HG03575 (cell line): Measurements from ENCODE around the gene FAM89A.
"Not testable (repeated sequence)": the region's sequence is repeated elsewhere in the genome, so short reads cannot be mapped to it uniquely, and the experiment has no call there.

ENCODE experiments used
- ATAC-seq: cut with Tn5 transposase; IDR thresholded peaks from one replicate; pipeline ENCODE4 v1.9.1; 2021; ENCODE audit not compliant: unreplicated experiment, insufficient number of reproducible peaks, low FRiP score; ENCODE audit errors: extremely low read depth

Gene FAM89A

DNA sequence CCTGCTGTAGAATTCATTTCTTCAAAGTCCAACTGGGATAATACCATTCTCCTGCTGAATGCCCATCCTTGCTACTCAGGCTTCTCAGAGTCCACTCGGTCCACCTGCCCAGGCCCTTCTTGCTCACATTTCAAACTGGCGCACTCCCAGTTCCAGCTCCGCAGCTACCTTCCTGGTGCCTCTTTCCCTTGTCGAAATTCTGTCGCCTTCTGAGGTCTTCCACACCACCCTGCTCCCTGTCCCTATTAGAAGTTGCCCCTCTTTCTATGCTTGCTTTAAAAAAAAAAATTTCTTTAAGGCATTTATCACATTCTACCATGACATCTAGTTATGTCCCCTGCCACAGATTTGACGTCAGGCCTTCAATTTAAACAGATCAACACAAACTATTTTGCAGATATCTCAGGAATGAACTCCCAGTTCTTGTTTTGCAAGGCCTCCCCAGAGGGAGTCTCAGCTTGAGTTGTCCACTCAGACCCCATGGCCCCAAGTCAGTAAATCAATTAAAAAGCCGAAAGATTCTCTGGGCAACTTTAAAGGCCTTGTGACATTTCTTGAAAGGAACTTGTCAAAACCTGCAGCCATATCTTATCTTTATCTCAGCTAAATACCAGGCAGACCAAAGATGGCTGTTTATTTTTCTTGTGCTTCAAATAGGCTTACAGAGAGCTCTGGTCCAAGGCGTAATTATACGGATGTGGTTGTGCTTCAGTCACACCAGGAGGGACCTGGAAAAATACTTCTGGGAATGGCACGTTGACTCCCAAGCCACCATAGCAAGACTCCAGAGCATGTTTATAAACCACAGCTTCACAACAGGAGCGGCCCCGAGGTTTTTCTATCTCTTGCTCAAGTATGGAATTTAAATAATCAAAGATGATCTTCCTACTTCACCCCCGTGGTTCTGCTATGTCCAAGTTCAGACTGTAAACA, 2.2 kb downstream of the FAM89A start:
- ATAC-seq: no peak

DNA sequence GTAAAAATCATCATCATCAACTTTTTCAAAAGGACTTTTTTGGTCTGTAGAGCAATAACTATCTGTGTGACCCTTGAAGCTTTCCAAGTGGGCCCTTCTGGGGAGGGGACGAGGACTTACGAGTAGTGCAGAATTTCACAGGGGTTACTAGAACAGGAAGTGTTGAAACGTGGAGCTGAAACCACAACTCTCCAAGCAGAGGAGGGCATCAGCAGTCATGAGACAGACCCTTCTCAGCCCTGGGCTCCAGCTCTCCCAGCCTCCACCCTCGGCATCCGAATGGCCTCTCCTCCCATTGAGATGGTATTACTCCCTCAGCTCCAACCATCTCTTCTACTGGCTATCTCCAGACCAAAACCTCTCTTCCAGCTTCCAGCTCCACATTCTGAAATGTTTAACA, 3.6 kb downstream of the FAM89A start:
- ATAC-seq: no peak

DNA sequence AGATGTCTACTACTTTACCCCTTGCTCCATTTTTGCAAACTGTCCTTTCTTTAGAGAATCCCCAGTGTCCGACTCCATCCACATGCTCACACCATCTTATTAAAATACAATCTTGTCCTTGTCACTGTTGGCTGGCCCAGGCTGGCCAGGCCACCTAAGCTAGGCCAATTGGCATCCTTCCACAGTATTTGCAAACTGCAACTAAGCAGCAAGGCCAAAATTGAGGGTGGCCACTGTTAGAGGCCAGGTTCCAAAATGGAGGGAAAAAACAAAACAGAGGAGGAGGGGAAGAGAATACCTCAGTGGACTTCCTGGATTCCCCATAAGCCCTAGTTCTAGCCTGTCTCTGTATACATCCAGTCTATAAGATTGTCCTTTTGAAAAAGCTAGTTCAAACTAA, 4.3 kb downstream of the FAM89A start:
- no peak for ATAC-seq

DNA sequence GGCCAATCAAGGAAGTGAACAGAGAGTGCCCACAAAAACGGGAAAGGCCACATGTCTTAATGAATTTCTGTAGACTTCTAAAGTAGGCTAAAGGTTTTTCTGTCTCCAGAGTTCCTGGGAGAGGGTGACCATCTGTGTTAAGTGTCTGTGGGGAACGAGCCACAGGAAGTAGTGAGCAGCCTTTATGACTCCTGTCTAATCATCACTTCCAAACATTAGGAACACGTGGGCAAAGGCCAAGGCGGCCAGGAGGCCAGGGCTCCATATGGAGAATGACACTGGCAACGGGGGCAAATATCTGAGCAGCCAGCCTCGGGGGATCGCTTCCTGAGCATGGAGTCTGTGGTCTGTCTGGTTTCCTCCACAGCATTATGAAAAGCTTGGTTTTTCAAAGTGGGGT, 7.1 kb downstream of the FAM89A start:
- no peak for ATAC-seq

DNA sequence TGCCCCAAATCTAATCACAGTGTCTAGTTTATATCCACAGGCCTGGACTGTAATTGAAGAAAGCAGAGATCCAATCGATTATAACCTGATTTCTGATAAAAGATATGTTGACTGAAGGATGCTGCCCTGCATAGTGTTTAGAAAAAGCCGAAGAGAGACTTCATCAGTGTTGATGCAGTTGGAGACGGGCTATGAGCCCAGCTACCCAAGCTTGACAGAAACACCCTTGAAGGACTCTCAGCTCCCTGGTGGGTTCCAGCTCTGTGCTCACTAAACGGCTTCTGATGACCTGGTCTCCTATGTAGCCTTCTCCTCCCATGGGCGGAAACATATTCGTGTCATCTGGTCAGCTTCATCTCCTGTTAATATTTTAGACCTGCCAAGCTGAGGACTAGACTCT, 10.2 kb downstream of the FAM89A start:
- no peak for ATAC-seq

DNA sequence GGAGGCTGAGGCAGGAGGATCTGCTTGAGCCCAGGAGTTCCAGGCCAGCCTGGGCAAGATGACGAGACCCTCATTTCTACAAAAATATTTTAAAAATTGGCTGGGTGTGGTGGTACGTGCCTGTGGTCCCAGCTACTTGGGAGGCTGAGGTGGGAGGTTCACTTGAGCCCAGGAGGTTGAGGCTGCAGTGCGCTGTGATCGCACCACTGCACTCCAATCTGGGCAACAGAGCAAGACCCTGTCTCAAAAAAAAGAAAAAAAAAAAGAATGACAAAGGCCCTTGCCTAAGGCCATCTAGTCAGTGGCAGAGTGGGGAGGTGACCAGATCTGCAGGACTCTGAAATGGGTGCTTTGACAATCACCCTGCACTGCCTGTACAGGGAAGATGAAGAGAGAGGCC, 10.8 kb downstream of the FAM89A start:
- ATAC-seq: not testable (repeated sequence)

DNA sequence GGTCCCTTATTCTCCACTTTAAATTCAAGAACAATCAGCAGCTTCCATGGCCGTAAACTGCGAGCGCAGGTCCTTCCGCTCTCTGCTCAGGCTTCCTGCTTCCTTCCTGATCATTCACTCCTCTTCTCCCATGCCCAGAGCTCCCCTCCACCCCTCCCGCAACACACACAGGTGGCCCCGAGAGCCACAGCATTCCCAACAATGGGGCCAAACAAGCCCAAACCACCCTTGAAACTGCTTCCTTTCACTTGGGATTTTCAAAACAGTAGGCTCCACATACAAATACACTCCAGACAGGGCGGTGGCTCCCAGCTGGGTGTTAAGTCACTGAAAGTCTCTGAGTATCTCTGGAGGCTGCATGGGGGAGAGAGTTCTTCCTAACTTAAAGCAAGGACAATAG, 11.4 kb downstream of the FAM89A start:
- no peak for ATAC-seq

DNA sequence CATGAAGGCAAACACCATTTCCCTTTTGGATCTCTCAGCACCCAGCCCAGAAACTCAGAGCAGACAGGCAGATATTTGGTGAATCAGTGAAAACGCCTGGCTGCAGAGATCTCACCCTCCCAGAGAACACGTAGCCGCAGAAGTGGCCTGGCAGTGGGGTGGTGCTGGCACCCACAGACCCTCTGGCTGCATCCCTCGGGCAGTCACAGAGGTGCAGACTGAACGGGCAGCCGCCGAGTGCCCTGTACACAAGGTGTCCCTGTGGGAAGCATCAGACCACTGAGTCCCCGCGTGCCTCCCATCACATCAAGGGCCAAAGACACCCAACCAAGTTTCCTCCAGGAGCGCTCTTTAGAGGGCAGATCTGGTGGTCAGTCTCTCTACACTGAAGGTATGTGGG, 12.1 kb downstream of the FAM89A start:
- ATAC-seq: no peak

DNA sequence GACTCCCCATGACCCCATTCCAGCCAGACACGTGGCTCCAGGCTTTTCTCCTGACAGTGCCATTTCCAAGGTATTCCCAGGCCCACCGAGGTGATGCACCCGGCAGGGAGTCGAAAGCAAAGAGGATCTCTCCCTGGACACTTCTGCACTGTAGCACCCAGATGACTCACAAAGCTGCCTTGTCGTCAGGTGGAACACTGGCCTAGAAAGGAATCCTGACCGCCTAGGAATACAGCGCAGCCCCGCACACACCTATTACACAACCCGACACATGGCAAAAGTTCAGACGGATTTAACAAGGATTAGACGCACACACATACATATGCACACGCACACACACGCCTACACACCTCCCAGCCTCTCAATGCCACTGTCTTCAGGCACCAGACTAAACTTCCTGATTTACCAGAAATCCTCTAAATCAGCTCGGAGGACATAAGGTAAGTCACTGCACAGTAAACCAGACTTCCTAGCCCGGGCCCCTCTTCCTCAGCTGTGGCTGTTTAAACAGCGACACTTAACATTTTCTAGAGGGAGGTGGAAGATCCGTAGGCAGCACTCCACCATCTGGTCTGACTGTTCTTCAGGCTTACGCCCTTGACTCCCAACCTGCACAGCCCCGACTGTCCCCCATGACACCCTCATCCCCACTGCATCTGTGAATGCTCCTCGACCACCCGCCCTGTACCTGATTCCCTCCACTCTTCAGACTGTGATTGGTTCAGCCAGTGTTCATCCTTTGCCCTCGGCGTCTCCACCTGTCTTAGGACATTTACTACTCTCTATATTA, 12.7 kb downstream of the FAM89A start:
- no peak for ATAC-seq

DNA sequence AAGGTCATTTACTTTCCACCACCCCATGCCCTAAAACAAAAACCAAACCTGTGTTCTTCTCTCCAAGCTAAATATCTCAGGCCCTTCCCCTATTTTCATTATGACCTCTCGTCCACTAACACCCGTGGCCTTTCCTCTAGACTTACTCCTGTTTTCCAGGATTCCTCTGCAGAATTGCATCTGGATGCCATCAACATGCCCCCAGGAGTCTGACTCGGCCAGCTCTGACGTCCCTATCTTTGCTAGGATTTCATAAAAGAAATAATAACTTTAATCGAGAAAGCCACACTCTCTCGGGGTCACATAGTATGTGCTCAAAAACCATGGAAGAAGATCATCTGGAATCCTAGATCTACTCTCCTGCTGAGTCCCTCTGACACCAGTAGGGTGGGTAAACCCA, 13.5 kb downstream of the FAM89A start:
- ATAC-seq: no peak

DNA sequence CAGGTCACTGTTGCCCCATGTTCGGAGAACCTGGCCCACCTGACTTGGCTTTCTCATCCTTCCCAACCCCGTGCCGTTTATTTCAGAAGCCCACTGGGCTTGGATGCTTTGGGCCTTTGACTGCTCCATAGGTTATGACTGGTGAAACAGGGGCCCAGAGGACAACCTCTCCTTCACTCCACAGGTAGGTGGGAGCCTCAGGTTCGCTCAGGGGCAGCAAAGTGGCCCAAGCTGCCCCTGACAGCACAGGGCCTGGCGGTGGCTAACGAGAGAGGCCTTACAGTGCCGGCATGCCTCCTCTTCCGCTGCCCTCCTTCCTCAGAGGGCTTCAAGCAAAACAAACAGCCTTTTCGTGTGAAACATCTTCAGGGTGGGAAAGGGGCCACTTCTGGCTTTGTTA, 16.9 kb downstream of the FAM89A start:
- ATAC-seq: no peak

DNA sequence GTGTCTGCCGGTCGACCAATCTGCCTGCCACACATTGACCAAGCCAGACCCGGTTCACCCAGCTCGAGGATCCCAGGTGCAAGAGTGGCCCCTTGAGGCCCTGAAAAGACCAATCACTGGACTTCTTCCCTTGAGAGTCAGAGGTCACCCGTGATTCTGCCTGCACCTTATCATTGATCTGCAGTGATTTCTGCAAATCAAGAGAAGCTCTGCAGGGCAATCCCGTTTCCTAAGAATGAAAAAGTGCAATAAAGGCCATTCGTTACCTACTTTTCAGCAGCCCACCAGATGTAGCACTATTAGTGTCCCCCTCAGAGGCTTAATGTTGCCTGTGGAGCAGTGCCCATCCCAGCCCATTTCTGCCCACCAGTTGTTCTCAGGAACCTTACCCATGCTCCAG, 17.5 kb downstream of the FAM89A start:
- not testable (repeated sequence) for ATAC-seq

DNA sequence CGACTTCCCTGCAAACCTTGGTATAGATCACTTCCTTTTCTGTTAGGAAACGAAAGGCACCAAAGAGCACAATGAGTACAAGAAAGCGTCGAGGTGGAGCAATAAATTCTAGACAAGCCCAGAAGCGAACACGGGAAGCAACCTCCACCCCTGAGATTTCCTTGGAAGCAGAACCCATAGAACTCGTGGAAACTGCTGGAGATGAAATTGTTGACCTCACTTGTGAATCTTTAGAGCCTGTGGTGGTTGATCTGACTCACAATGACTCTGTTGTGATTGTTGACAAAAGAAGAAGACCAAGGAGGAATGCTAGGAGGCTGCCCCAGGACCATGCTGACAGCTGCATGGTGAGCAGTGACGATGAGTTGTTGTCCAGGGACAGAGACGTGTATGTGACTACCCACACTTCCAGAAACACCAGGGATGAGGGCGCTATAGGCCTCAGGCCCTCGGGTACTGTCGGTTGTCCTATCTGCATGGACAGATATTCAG, 18.5 kb downstream of the FAM89A start:
- no peak for ATAC-seq

DNA sequence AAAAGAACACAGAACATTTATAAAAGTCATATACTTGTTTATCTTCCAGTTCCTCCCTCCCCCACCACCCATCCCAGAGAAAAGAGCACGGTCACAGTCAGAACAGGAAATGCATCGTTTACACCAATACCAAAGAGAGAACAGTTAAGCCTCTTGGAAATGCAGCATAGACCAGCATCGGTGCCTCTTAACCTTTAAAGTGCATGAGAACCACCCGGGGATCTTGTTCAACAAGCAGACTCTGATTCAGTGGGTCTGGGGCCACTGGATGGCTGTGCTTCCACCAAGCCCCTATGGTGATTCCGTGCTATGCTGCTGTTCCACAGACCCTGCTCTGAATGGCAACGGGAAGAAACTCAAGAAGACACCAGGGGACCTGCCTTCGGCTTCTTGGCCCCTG, 19.2 kb downstream of the FAM89A start:
- ATAC-seq: no peak

DNA sequence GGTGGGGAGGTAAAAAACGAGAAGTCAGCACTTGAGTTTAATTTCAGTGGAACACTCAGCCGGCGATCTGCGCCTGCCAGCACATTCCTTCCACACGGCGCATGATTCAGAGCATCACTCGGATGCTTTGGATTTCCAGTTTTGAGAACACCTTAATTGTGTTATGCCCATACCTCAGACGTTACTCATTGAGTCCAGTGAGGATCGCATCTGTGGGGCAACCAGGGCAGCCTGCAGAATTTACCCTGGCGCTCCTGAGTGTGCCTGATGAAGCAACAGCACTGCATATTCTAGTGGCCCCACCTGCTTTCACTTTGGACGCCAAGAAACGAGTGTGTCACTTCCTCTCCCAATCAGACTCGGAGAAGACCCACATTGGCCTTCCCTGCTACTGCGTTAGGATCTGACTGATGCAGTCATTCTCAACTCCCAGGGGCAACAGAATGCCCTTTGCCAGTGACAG, 19.9 kb downstream of the FAM89A start:
- ATAC-seq: no peak

DNA sequence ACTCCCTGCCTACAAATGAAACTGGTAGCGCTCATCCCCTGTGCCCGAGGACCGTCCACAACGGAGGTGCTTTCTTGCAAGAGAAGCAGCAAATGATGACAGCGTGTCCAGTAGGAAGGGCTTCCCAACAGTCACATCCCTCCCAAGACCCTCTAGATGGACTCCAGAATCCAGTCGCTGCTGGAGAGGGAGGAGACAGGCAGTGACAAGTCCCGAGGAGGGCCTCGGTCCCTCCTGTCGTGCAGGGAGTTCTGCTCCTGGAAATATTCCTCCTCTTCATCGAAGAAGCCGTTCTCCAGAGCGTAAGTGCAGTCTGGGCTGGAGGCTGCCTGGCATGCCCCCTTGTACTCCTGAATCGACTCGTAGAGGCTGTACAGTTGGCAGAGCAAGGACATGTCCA, 20.3 kb downstream of the FAM89A start:
- ATAC-seq: no peak

DNA sequence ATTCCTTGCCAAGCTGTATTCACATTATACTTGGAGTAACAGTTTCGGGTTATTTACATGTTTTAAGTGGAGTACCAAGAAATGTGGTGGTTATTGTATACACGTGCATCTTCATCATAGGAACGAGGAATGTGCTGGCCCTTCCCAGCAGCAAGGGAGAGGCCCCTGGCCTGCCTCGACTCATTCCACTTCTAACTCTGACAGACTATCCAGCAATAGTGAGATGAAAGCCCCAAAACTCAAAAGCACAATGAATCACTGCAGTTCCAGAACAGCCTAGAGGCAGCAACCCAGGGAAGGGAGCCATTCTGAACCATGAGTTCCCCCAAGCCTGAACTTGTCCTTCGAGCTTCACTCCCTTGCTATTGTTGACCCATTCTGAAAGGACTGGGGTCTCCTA, 23.1 kb downstream of the FAM89A start:
- ATAC-seq: no peak

DNA sequence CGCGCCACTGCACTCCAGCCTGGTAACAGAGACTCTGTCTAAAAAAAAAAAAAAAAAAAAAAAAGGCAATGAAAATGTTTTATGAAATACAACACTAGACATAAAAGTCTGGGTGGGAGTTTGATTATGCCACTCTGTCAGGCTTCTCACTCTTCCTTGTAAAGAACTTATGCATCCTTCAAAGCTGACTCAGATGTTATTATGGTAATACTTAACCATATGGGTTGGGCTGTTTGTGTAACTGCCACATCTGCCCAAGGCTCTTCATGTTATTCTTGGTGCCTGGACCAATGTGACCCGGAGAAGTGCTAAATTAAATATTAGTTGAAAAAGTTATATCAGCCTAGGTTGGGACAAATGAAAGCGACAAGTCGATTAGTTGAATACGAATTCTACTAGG, 23.8 kb downstream of the FAM89A start:
- no peak for ATAC-seq

DNA sequence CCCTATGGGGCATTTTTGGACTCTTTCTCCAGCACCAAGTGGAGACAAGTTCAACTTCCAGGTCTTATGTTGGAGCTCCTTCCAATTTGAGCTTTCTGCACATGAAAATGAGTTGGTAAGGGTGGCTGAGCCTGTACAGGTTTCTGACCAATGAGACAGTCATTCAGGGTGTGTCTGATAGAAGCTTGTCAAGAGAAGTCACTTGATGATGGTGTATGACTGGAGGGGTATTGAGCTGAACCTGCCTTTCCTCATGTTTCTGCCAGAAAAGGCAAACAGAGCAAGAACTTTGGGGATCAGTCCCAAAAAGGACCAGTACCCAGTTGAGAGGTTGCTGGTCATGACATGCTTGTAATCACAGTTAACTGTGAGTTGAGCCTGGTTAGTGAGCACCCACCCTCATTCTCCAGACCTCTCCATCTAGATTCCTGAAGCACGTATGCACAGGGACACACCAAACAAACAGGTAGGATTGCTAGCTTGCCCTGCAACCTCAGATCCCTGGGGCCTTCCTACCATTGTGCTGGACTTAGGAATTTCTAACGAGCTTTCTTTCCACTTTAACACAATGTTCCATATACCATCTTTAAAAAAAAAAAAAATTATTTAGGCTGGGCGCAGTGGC, 26.6 kb downstream of the FAM89A start:
- ATAC-seq: no peak

DNA sequence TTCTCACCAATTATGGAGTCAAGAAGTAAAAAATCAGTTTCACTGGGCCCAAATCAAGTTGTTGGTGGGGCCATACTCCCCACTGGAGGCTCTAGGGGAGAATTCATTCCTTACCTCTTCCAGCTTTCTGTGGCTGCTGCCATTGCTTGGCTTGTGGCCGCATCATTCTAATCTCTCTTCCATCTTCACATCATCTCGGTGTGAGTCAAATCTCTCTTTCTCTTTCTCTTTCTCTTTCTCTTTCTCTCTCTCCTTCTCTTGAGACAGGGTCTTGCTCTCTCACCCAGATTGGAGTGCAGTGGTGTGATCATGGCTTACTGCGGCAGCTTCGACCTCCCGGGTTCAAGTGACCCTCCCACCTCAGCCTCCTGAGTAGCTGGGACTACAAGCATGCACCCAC, 28.1 kb downstream of the FAM89A start:
- no peak for ATAC-seq
